CMK (cell line): ENCODE results near the gene ERBB2.
"Not testable (repeated sequence)": the region's sequence is repeated elsewhere in the genome, so short reads cannot be mapped to it uniquely, and the experiment has no call there.

Source experiments
- DNase-seq: peaks from one replicate; pipeline ENCODE4 v3.0.0-alpha.2; 2010; ENCODE audit warnings: low read depth

ERBB2 gene

GRCh38 chr17:39725923-39726322 is 26.1 kb downstream of the ERBB2 start:
- DNase-seq = not testable (repeated sequence)

GRCh38 chr17:39726617-39727016 is 26.8 kb downstream of the ERBB2 start:
- no peak for DNase-seq

DNA sequence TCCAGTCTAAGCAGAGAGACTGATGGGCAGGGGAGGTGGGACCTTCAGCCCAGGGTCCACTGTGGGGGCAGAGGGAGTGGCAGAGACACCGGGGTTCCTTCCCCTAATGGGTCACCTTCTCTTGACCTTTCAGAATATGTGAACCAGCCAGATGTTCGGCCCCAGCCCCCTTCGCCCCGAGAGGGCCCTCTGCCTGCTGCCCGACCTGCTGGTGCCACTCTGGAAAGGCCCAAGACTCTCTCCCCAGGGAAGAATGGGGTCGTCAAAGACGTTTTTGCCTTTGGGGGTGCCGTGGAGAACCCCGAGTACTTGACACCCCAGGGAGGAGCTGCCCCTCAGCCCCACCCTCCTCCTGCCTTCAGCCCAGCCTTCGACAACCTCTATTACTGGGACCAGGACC is 27.7 kb downstream of the ERBB2 start:
- DNase-seq = no peak

- DNase-seq = no peak
These were observed 29.5 kb downstream of the ERBB2 start for GRCh38 chr17:39729280-39729851.

DNA sequence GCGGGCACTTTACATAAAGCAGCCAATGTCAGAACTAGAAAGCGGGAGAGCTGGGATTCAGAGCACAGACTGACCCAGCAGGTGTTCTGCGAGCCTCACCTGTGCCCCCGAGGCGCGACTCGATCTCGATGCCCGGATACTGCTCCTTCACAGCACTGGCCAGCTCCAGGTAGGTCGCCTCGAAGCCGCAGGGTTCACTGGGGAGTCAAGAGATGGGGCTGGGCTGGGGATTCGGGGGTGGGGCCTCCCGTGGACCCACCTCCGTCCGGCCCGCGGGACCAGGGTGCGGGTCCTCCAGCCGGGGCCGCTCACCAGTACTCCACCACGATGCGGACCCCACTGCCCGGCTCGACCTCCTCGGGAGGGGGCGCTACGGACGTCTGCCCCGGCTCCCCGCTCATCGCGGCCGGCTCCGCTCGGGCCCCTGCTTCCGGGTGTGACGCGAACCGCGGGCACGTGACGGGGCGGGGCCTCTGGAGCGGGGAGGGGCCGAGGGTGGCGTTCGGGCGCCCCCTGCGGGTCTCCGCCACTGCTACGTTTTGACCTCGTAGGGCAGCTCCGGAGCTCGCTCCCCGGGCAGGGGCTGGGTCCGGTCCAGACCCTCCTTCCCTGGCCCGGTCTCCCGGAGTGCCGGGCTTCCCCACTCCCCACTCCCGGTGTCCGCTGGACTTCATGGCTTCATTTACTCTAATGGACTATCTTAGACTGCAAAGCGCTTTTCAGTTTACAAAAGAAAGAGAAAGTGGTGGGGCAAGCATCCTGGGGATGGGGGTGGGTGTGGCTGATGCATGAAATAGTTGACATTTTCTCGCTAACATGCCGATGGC is 30.4 kb downstream of the ERBB2 start, which contains the start of gene MIEN1:
TSS of gene MIEN1 (minus strand) at position 438 of the 827 bp plus-strand sequence. CDS start at position 401, 37 bp downstream.
- peak; percentile 84 for DNase-seq

DNA sequence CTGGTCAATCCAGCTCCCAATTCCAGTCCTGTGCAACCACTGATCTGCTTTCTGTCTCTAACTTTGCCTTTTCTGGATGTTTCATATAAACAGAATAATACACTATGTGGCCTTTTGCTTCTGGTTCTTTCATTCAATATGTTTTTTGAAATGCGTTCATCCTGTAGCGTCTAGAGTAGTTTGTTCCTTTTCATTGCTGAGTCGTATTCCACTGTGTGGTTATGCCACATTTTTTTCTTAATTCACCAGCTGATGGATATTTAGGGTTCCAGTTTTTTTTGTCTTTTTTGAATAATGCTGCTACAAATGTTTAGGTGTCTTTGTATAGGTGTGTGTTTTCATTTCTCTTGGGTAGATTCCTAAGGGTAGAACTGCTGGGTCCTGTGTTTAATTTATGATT is 32.7 kb downstream of the ERBB2 start:
- DNase-seq = no peak

DNA sequence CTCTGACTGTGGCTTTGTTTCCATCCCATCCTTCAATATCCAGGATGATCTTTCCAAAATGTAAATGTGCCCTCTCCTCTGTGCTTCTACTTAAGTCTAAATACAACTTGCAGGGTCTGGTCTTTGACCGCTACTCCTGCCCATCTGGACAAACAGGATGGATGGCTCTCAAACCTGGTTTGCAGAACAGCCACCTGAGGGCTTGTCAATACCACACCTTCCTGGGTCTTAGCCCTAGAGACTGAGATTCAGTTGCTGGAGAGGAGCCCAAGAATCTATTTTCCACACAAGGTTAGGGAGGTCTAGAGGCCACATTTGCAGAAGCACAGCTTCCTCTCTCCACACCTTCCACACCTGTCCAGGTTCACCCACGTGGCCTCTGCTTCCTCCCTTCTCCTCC is 36.0 kb downstream of the ERBB2 start:
- DNase-seq = no peak

- no peak for DNase-seq
These were observed 36.7 kb downstream of the ERBB2 start for GRCh38 chr17:39736319-39737165.

DNA sequence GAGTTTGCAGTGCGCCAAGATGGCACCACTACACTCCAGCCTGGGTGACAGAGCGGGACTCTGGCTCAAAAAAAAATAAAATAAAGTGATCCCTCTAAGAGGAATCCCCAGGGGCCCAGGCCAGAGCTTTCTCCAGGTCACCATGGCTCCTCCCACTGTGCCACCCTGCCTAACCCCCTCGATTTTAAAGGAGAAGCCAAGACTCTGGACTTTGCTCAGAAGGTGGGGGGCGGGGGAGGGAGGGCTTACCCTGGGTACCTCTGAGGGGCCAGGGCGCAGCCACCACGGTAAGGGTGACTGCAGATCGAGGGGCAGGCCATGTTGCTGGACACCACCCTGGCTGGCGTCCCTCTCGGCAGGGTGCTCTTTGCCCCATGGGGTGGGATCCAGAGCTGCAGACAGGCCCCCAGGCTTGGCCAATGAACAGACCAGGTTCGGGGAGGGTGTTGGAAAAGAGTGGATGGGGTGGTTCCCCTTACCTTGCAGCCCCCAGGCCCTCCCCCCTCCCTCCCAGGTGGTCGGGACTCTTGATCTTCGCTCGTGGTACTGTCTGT is 37.4 kb downstream of the ERBB2 start:
- no peak for DNase-seq

DNA sequence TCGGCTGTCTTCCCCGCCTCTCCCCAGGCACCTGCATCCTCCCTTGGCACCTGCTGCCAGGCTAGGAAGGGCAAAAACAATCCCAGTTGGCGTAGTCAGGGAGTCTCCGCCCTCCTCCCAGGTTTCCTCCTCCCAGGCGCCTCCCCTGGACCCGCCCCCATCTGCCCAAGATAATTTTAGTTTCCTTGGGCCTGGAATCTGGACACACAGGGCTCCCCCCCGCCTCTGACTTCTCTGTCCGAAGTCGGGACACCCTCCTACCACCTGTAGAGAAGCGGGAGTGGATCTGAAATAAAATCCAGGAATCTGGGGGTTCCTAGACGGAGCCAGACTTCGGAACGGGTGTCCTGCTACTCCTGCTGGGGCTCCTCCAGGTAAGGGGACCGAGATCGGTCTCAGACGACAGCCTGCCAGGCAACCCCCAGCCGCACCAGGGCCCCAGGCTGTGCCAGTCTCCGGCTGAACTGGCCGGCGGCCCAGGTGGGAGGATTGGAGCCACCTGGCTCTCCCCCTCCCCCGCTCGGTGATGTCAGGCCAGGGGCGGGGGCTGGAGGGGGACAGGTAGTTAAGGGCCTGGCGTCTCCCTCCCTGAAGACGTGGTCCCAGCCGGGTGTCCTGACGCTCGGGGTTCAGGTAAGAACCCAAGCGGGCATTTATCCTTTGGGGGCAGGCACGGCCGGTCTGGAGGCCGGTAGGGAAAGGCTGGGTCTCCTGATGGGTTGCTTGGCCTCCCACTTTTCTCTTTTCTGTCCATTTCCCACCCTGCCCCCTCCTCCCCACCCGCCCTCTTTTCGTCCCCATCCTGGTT is 38.1 kb downstream of the ERBB2 start, which contains the start of gene GRB7:
TSS of gene GRB7 (plus strand) at position 179 of the 808 bp plus-strand sequence. CDS start 4,364 bp downstream, outside the sequence.
- DNase-seq = no peak

- DNase-seq = no peak
These were observed 38.7 kb downstream of the ERBB2 start for GRCh38 chr17:39738568-39738901.

GRCh38 chr17:39738983-39739884 is 39.4 kb downstream of the ERBB2 start:
- no peak for DNase-seq

DNA sequence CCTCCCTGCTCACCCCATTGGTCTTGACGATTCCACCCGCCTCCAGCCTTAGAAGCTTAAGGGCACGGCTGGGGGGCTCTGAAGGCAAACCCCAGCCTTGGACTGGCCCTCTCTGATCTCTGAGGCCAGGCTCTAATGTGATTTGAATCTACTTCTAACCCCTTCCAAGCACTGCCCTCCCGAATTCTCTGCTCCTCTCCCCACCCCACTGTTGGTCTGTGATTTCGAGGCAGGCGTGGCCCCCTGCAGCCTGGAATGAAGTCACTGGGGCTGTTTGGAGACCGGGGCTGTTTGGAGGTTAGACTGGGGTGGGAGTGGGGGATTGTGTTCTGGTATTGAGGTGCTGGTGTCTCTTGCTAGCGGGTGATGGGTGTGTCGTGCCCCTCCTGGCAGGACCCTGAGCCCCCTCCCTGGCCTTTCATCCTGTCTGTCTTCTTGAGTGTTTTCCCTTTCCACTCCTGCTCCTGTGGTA is 40.1 kb downstream of the ERBB2 start:
- no peak for DNase-seq

DNA sequence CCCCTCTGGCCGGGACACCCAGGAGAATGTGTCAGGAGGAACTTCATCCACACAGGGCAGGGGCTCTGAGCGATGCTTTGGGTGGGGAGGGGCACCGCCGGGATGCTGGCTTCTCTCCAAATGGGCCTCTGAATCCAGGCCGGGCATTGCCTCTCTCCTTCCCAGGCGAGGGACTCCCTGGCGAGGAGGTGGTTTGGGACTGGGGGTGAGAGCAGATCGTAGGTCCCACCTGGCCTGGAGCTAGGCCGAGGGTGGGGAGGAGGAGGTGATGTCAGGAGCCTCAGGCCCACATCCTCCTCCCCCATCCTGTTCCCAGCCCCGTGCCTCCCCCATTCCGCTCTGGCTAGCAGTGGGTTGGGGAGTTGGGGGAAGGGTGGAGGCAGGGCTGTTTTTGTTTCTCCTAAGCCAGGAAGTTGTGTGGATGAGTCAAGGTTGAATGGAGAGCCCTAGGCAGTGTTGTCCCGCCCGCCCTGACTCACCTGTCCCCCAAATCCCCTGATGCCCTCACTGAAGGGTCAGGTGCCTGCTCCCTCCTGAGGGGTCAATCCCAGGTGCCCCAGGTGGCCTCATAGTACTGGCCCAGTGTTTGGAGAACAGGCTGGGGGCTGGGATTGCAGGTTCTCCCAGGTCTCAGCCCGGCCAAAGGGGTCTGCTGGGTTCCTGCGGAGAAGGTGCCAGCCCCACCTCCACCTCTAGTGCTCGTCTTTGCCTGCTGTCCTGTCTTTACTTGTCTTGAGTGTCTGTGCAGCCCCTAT is 40.7 kb downstream of the ERBB2 start:
- DNase-seq = no peak

DNA sequence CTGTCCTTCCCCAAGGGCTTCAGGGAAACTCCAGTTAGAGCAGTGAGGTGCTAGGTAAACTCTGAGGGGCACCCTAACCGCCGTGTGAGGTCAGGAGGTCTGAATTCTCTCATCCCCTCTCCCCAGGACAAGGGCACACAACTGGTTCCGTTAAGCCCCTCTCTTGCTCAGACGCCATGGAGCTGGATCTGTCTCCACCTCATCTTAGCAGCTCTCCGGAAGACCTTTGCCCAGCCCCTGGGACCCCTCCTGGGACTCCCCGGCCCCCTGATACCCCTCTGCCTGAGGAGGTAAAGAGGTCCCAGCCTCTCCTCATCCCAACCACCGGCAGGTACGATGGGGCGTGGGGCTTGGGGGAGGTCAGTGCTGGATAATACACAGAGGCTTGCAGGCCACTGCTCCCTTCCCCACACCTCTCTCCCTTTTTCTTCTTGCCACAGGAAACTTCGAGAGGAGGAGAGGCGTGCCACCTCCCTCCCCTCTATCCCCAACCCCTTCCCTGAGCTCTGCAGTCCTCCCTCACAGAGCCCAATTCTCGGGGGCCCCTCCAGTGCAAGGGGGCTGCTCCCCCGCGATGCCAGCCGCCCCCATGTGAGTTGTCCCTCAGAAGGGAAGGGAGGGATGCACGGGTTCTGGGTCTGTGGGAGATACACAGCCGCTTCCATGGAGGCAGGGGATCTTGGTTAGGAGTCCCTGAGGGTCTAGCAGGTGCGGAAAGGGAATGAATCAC is 42.4 kb downstream of the ERBB2 start:
- no peak for DNase-seq

DNA sequence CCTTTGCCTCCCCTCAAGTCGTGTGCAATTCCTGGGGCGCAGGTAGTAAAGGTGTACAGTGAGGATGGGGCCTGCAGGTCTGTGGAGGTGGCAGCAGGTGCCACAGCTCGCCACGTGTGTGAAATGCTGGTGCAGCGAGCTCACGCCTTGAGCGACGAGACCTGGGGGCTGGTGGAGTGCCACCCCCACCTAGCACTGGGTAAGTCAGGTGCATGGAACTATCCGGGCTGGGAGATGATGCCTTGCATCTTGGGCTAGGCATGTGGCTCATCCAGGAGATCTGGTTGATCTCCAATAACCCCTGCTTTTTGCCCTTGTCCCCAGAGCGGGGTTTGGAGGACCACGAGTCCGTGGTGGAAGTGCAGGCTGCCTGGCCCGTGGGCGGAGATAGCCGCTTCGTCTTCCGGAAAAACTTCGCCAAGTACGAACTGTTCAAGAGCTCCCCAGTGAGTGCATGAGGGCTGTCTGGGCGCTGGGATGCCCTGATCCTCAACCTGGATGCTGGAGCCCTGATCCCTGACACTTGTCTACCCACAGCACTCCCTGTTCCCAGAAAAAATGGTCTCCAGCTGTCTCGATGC is 43.1 kb downstream of the ERBB2 start:
- DNase-seq = no peak

DNA sequence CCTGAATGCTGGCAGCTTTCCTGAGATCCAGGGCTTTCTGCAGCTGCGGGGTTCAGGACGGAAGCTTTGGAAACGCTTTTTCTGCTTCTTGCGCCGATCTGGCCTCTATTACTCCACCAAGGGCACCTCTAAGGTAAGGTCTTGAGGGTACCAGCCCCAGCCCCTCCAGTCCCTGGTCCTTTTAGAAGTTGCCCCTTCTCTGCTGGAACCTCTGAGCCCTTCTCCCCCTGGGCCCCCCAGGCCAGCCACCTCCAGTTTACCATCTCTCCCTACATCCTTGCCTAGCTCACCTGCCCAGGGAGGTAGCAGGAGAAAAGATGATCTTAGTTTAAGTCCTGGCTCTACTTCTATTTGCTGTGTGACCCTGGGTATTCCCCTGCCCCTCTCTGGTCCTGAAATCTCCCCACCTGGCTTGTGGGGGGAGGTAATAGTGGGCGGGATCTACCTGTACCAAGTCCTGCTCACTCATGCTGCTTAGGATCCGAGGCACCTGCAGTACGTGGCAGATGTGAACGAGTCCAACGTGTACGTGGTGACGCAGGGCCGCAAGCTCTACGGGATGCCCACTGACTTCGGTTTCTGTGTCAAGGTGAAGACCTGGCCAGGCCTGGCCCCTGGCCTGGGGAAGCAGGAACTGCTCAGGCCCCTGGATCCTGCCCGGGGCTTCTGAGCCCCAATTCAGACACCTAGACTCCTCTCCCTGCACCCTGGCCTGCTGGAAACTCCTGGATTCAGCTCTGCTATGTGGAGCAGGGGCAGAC is 44.4 kb downstream of the ERBB2 start:
- no peak for DNase-seq

GRCh38 chr17:39744836-39745215 is 45.0 kb downstream of the ERBB2 start:
- DNase-seq = no peak
